NCI-H526 (cell line): ENCODE data around the gene CMSS1.

Source experiments
- DNase-seq, 2 experiments: peaks; one replicate each; lab custom pipeline; 2025; lab: John Stamatoyannopoulos, UW

CMSS1 gene

DNA sequence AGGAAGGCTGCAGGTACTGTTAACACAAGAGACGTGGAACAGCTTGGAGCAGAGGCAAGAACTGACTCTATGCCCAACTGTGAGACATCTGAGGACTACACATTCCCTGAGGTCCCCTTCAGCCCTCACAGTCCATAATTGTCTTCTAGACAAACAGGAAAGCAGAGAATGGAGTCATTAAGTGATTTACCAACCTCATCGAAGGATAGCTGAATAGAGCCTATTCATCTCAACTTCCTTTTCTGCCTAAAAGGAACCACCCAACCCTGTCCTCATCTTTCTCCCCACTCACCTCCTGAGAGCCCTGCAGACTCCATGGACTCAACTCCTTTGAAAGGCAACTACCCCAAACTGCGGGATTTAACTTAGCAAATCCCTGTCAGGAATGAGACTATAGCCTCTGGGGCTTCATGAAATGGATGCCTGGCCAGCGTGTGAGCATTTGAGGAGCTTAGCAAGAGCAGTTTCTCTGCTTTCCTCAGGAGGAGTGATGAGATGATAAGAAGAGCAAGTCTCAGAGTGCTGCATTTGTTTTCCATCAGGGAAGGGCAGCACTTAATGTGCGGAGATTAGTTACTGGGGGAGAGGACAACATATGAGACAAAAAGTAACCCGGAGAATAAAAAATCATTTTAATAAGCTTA is 358.1 kb downstream of the CMSS1 start:
- DNase-seq, result no peak

DNA sequence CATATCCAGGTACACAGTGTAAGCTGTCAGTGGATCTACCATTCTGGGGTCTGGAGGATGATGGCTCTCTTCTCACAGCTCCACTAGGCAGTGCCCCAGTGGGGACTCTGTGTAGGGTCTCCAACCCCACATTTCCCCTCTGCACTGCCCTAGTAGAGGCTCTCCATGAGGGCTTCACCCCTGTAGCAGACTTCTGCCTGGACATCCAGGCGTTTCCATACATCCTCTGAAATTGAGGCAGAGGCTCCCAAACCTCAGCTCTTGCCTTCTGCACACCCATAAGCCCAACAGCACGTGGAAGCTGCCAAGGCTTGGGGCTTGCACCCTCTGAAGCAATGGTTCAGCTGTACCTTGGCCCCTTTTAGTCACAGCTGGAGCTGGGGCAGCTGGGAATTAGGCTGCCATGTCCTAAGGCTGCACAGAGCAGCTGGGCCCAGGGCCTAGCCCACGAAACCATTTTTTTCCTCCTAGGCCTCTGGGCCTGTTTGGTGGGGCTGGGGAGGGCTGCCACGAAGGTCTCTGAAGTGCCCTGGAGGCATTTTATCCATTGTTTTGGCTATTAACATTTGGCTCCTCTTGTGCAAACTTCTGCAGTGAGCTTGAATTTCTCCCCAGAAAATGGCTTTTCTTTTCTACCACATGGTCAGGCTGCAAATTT is 362.2 kb downstream of the CMSS1 start:
- DNase-seq, result no peak

DNA sequence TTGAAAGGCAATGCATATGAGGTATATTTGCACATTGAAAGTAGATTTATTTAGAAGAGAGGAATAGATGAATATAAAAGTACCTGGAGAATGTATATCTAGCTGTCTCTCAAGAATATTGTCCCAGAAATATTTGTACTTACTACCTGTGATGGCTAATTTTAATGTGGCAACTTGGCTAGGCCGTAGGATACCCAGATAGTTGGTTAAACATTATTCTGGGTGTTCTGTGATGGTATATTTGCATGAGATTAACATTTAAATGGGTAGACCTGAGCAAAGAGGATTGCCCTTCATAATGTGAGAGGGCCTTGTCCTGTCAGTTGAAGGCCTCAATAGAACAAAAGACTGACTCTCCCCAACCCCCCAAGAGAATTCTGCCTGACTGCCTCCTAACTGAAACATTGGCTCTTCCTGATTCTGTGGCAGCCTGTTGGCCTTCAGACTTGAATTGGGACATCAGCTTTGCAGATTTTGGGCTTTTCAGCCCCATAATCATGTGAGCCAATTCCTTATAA is 366.0 kb downstream of the CMSS1 start:
- DNase-seq, result peak; percentile 71 to 80

DNA sequence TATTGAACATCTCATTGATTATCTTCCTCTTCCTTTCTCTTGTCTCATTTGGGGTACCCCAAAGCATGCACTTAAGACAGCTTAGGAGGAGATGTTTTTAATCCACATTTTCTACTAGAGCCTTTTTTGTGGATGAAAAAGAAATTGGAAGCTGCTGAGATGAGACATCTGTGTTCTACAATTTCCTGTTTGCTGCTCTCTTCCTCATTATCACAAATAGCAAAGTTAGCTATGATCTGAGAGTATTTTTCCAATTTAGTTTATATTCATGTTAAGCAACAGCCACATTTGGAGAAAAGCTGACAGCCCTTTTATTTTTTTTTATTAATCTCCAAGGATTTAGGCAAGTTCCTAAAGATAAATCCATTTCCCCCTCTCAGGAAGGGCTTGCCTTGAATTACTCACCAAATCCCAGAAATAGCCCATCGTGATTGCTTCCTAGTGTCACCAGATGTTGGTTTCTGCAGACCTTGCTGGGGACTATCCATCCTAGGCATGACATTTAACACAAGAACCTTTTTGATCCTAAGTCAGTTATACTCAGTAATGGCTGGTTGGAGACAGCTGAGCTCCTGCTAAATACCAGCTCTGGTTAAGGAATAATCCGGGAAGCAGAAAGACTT is 367.4 kb downstream of the CMSS1 start:
- no peak for DNase-seq

DNA sequence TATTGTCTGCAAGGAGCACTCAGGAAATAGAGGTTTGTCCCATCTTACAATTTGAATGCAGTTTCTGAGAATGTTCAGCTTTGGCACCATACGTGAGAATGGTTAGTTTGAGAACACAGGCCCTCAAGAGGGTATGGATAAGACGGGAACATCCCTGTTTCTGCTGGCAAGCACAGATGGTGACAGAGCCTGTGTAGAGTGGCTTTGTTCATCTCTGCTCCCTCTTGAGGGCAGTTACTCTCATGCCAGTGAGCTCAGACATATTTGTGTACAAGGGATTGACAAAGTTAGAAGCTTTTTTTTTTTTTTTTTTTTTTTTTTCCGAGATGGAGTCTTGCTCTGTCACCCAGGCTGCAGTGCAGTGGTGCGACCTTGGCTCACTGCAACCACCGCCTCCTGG is 368.2 kb downstream of the CMSS1 start:
- no peak for DNase-seq

DNA sequence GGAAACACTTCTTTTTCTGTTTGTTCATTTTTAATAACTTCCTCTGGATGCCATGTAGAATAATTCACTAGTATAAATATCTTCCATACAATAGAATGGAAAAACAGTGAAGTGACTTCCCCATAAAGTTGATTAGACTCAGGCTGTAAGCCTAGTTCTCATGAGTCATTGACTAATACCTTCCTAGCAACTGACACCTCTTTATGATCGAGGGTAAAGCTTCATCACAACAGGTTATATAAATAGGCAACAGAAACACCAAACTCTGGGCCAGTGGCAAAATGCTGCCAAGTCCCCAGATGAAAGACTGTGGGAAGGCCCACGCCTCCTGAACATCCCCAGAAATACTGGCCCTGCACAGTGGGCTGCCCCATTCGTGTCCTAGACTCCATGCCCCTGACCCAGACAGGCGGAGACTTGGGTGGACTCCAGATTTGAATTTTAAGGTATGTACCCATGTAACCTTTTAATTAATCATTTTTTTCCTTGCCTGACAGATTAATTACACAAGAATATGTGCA is 371.8 kb downstream of the CMSS1 start:
- no peak for DNase-seq

DNA sequence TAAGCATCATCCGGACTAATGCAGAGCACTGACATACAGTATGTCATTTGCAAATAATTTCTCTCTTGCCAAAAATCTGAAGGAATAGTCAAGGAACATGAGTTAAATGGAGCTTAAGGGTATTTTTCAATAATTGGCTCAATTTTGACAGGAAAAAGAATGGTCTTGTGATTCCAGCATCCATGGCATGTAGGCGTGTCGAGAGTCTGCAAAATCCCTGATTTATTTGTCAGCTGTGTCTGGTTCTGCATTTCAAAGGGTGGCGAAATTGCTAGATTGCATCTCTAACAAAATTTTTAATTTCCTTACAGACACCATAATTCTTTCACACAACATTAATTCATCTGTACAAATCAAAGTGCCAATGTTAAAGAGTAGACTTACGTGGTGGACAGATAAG is 377.7 kb downstream of the CMSS1 start:
- DNase-seq, result no peak

DNA sequence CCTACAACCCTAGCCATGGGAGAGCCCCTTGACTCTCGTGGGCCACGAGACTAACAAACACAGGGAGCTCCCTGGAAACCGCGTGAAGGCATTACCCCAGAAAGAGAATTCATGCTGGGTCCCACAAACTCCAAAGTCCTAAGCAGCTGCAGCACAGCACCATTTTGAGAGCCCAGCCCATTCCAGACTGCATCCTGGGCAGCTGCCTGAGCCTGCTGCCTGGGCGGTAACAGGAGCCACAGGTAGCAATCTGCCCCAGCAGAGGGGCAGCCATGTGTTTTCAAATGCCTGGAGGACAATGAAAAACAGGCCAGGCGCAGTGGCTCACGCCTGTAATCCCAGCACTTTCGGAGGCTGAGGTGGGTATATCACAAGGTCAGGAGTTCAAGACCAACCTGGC is 380.2 kb downstream of the CMSS1 start:
- no peak for DNase-seq

DNA sequence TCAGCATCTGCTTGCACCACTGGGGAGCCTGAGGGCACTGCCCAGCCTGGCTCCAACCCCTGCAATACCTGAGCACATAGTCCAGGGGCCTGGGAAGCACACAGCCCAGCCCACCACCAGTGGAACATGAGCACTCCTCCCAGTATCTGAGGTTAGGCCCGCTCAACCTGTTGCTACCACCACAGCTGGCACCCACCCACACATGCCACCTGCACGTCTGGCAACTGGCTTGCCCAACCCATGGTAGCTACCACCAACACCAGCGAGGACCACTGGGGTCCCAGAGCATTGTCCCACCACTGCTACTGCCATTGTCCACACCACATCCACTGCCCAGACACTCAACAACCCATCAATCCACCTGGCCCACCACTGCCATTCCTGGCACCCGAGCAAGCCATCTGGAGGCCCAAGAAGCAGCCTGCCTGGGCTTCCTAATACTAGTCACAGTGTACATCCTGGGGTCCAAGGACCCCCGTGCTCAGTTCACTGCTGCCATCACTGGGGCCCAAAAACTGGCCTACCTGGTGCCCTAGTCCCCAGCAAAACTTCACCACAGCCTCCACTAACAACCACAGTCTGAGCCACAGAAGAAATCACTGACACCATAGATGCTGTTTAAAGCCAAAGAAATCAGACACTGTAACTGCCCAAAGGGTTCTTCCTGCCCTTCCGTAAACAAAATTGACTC is 381.1 kb downstream of the CMSS1 start:
- no peak for DNase-seq

DNA sequence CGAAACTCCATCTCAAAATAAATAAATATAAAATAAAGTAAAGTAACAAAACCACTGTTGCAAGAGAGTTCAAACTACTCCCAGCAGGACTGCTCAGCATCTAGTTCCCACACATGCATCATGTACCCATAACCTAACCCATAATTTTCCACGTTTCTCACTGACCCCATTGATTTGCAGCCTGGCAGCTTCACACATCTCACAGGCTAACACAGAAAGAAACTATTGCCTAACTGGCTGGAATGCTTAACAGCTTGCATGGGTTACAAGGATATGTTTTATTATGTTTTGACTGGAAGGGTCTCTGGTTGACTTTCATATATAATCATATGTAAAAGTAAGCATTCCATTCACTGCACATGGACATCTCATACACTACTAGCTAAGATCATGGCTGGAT is 387.5 kb downstream of the CMSS1 start:
- DNase-seq, result no peak

DNA sequence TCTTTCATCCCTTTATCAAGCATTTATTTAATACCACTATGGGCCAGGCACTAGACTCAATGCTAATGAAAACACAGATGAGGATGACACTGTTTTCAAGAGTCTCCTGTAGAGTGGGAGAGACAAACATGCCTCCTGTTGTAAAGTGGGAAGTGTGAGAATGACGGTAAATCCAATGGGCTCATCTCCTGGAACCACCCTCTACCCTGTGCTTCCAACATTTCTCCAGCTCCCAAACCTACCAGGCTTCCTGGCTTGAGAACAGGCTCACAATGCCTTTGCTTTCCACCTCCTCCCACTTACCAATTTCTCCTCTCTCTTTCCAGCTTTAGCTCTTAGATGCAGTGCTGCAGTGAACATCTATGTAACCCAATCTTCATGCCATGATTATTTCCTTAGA is 389.0 kb downstream of the CMSS1 start:
- DNase-seq, result no peak

DNA sequence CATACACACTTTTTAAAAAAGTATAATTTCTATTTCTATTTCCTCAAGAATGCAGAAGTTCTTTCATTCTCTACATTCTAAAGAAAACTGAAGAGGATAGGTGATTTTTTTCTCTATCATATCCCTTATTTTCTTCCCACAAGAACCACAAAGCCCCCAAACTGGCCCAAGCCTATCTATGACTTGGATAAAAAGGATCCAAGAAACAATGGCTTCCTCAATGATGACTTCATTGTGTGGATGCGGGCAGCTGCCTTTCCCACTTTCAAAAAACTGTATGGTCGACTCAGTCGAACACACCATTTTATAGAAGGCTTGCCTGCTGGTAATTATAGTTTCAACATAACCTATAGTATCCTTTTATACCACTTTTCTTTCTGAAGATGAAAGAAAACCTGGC is 390.2 kb downstream of the CMSS1 start:
- DNase-seq, result no peak

DNA sequence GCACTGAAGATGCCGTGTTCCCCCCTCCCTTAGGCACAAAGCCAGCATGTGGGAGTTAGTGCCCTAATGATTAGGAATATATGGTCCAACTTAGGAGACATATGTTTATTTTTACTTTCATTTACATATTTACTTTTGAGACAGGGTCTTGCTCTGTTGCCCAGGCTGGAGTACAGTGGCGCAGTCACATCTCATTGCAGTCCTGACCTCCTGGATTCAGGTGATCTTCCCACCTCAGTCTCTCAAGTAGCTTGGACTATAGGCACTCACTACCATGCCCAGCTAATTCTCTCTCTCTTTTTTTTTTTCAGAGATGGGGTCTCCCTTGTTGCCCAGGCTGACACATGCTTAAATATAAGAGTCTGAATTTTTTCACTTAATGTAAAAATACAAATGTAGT is 391.5 kb downstream of the CMSS1 start:
- no peak for DNase-seq

DNA sequence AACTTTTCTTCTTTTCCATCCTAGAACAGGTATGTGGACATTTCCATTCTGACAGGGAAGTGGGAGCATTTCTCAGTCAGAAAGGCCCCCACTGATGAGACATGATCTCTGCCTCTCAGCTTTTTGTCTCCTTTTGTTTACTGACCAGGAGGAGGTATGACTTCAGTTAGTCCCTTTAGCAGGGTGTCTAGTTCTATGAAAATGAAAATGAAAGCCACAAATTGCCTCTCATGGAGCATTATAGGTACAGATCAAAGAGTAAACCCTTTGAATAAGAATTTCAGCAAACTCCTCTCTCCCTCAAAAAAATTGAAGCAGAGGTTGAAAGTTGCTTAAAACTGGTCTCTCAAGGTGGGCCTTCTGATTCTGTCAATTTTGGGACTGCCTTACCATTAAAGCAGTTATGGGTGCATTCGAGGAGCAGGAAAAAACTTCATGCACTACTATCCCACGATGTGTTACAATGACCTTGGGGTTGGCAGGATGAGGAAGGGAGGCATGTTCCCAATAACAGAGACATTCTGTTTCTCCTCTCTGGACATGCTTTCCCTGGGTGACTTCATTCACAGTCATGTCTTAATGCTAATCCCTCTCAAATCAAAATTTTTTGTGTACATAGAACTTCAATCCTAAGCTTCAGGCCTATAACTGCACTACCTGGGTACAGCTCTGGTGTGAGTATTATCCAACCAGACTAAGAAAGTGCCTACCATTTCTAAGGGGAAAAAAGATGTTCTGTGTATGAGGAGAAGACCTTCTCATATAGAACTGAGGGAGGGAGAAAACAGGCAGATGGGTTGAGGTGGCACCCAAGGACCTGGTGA is 392.5 kb downstream of the CMSS1 start:
- DNase-seq, result no peak

DNA sequence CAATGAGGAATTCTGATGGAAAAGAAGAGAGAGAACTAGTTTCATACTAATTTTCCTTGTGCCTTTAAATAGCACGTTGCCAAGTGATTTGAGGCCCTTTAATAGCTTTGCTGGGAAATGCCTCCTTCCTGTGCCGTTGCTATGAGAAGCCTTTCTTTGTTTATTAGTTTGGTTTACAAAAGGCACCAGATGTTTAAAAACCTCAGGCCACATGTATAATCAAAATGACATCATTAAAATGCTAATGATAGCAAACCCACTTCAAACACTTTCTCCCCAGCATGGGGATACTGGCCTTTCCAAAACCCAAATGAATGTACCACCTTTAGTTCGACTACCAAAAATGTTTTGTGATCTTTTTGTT is 393.1 kb downstream of the CMSS1 start:
- DNase-seq, result no peak

DNA sequence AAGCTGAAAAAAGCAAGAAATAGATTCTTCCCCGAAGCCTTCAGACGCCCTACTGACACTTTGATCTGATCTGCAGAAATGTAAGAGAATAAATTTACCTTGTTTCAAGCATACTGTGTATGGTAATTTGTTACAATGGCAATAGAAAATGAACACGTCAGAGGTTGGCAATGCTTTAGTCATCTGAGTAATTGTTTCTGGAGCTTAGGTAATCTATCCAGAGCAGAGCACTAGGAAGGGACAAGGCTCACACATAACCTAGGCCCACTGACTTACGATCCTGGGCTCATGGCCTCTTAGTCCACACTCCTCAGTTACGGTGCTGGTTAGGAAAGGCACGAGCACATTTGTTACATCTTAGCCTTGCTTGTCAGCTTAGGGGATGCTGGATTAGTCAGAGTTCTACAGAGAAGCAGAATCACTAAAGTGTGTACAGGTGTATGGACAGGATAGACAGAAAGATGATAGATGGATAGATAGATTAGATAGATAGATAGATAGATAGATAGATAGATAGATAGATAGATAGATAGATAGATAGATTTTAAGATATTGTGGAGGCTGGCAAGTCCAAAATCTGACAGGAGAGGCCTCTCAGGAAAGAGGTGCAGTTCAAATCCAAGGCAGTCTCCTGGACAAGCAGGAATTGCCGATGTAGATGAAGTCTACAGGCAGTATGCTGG is 396.4 kb downstream of the CMSS1 start:
- no peak for DNase-seq

DNA sequence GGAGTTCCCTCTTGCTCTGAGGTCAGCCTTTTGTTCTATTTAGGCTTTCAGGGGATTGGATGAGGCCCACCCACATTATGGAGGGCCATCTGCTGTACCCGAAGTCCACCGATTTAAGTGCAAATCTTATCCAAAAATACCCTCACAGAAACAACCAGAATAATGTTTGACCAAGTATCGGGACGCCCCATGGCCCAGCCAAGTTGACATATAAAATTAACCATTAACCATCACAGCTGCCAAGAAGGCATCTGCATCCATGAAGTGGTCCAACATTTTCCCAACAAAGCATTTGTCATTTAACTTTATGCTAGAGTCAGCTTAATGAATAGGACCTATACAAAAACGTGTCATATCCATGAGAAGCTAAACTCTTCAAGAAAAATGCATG is 396.9 kb downstream of the CMSS1 start:
- DNase-seq, result no peak

DNA sequence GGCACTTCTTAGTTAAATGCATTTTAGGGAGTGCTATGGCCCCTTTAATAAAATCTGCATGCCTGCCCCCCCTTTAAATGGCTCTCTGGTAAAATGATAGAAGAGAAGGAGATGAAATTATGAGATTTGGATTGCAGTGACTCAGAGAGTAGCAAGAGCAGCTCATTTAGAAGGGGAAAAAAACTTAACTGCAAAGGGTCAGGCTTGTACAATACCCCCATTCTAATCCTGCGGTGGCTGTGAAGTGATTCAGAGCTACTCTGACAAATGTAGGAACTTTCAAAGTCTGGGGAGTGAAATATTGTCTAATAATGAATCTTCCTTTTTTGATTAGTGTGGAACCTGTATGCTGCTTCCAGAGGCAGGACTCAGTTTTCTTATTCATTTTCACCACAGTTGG is 399.1 kb downstream of the CMSS1 start:
- no peak for DNase-seq

DNA sequence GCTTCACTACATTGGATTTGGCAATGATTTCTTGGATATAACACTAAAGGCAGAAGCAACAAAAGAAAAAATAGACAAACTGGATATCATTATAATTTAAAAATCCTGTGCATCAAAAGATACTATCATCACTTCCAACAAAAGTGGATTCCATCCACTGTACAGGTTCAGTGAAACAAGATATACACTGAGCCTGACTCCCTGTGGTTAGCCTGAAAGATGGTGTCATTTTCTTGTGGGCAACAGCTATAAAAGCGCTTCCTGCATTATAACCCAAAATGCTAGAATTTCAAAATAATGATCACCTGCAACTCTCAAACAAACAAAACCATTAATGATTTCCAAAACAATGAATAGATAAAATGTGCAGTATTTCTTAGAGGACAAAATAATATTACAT is 403.5 kb downstream of the CMSS1 start:
- no peak for DNase-seq

DNA sequence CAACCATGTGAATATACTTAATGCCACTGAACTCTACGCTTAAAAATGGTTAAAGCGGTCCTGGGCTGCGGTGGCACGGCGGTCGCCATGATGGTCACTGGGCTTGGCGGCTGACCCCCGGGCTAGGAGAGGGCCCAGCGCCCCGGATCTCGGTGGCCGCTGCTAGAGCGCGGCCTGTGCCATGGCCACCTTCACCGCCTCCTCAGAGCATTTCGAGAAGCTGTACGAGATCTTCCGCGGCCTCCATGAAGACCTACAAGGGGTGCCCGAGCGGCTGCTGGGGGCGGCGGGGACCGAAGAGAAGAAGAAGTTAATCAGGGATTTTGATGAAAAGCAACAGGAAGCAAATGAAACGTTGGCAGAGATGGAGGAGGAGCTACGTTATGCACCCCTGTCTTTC is 407.5 kb downstream of the CMSS1 start:
- DNase-seq, result no peak

DNA sequence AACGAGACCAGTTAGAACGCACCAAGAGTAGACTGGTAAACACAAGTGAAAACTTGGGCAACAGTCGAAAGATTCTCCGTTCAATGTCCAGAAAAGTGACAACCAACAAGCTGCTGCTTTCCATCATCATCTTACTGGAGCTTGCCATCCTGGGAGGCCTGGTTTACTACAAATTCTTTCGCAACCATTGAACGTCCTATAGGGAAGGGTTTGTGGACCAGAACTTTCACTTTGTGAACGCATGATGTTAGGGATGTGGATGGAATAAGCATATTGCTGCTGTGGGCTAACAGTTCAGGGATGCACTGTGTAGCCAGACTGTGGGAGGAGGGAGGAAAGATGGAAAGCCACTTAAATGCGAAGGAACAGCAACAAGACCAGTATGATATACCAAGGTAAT is 408.2 kb downstream of the CMSS1 start:
- DNase-seq, result no peak
